ENCODE results near the gene GRID1. TPM values are rescaled to one million over a fixed set of nuclear protein-coding genes. Genes with fewer than 3 reads are reported as not detected.

GRID1 gene
- total and polyA plus RNA-seq, 5 donors = 0.06 to 1.8 (median 0.29) TPM

DNA sequence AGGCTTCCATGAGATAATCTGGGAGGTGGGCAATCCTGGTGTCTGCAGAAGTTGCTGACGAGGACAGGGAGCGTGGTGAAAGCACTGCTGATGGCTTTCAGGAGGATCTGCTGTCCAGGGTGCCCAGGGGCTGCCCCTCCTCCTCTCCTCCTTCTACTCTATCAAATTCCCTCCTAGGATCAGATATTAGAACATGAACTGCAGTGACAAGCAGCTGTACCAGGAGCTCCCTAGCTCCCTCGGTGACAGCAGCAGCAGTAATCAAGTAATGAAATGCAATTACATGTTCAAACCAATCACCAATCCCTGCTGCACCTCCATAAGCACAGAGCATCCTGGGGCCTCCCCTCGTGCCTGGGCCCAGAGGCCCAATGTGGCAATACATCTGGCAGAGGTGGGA lies 46.9 kb downstream of the GRID1 start:
- H3K27ac ChIP-seq (ENCODE audit: low read length) = no peak overlapping the region
- H3K27me3 ChIP-seq (ENCODE audit: control insufficient read depth, insufficient read depth) = no peaks in the 10 kb centered on the region
- H3K4me1 ChIP-seq (ENCODE audit: control insufficient read depth, insufficient read depth, low read length) = no peaks in the 10 kb centered on the region
- no peak for ATAC-seq
- H3K4me3 ChIP-seq (ENCODE audit: low read length) = no peak overlapping the region
- 47% methylated on average over 4 of the region's 4 CpGs for WGBS
- DNase-seq = no peak
- intact Hi-C loops (cut with DNase I) = no loop called here
- no peaks in the 10 kb centered on the region for H3K9me3 ChIP-seq (ENCODE audit: control insufficient read depth, low read length)

DNA sequence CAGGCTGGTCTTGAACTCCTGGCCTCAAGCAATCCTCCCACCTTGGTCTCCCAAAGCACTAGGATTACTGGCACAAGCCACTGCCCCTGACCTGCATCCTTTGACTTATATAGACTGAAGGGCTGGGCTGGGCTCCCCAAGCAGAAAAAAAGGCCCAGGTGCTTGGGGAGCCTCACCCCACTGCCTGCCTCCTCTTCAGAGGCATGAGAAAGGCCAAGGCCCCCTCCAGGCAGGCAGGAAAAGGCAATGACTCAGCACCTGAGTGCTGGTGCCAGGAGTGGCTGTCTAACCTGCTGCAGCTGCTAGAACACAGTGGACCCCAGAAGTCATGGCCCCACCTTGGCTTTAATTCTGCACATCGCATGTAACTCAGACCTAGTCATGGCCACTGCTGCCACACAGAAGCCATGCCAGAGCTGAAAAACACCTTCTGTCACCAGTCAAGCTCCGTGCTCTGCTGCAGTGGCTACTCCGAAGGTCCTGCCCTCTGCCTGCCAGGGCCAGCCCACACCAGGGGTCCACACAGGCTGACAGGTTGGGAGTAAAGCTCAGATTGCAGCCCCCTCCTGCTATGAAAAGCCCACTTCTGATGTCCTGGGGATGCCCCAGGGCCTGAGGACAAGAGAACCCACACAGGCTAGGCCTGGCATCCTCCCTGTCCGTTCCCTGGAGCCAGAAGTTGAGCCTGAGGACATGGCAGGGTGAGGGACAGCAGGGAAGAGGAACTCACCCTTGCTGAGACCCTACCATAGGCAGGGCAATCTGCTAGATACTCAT lies 48.5 kb downstream of the GRID1 start:
- intact Hi-C loops (cut with DNase I) = no loop called here
- WGBS = 82% methylated on average over 4 of the region's 4 CpGs

DNA sequence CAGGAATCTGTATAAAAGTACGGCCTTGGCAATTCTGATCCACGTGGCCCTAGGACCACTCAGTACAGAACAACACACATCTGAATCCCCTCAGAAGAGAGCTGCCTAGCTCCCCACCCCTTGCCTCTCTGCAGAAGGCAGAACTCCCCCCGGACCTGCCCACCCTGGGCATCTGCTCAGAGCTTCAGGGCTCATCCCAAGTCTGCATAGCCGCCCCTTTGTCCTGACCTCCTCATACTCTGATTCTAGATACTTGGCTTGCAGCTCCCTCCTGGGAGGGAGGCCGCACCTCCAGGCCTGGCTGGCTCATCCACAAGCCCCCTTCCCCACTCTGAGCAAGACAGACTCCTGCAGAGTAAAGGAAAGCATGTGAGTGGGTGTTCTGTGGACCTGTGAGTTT lies 49.6 kb downstream of the GRID1 start:
- DNase-seq (no peak), ATAC-seq (no peak)
- Histone ChIP-seq H3K9me3 (ENCODE audit: control insufficient read depth, low read length) (no peaks in the 10 kb centered on the region), H3K4me3 (ENCODE audit: low read length) (no peak overlapping the region), H3K4me1 (ENCODE audit: control insufficient read depth, insufficient read depth, low read length) (no peaks in the 10 kb centered on the region), H3K27me3 (ENCODE audit: control insufficient read depth, insufficient read depth) (no peaks in the 10 kb centered on the region), H3K27ac (ENCODE audit: low read length) (no peak overlapping the region)
- intact Hi-C loops (cut with DNase I) = no loop called here
- WGBS = 75% methylated on average over 5 of the region's 5 CpGs

More for the DNA sequence above, 48.5 kb downstream of the GRID1 start:
- DNase-seq (no peak), ATAC-seq (no peak)
- H3K4me1 ChIP-seq (ENCODE audit: control insufficient read depth, insufficient read depth, low read length) = no peaks in the 10 kb centered on the region
- no peak overlapping the region for H3K27ac ChIP-seq (ENCODE audit: low read length)
- no peaks in the 10 kb centered on the region for H3K27me3 ChIP-seq (ENCODE audit: control insufficient read depth, insufficient read depth)
- H3K9me3 ChIP-seq (ENCODE audit: control insufficient read depth, low read length) = no peaks in the 10 kb centered on the region
- no peak overlapping the region for H3K4me3 ChIP-seq (ENCODE audit: low read length)

DNA sequence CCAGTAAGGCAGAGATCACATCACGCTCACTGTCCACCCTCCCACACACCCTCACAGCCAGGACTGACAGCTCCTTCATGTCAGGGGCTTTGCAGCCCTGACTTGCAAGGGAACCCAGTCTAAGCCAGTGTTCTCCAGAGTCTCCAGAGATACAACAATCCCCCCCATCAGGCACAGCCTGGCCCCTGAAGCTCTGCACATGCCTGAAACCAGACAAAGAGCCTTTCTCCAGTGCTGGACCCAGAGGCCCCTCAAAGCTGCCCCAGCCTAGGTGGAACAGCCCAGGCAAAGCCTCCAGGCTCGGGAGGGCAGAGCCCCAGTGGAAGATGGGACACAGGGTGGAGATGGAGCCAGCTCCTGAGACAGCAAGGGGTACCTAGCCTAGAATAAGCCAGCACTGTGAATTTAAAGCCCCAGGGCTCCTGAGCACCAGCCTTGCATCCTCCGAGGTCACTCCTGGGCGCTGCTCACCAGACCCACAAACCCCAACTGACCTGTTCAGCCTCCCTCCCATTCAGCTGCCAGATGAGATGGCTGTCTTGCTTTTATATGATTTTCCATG lies 50.2 kb downstream of the GRID1 start:
- Histone ChIP-seq H3K9me3 (ENCODE audit: control insufficient read depth, low read length) (no peaks in the 10 kb centered on the region), H3K4me1 (ENCODE audit: control insufficient read depth, insufficient read depth, low read length) (no peaks in the 10 kb centered on the region), H3K4me3 (ENCODE audit: low read length) (no peak overlapping the region), H3K27ac (ENCODE audit: low read length) (no peak overlapping the region), H3K27me3 (ENCODE audit: control insufficient read depth, insufficient read depth) (no peaks in the 10 kb centered on the region)
- intact Hi-C loops (cut with DNase I) = no loop called here
- ATAC-seq (no peak), DNase-seq (no peak)
- 75% methylated on average over 4 of the region's 4 CpGs for WGBS

DNA sequence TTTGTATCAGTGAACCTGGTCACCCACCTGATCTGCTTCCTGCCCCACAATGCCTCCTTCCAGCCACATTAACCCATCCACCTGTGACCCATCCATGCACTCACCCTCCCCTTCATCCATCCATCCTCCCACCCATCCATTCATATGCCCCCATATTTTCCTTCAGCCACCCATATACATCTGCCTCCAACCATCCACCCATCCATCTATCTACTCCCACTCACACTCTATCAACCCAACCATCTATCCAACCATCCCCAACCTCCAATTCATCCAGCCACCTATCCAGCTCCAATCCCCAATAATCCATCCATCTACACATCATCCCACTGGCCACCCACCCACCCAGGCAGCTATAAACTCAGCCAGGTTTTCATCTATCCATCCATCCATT lies 51.0 kb downstream of the GRID1 start:
- Histone ChIP-seq H3K27ac (ENCODE audit: low read length) (no peak overlapping the region), H3K27me3 (ENCODE audit: control insufficient read depth, insufficient read depth) (no peaks in the 10 kb centered on the region), H3K4me1 (ENCODE audit: control insufficient read depth, insufficient read depth, low read length) (no peaks in the 10 kb centered on the region), H3K4me3 (ENCODE audit: low read length) (no peak overlapping the region), H3K9me3 (ENCODE audit: control insufficient read depth, low read length) (no peaks in the 10 kb centered on the region)
- intact Hi-C loops (cut with DNase I) = no loop called here
- DNase-seq (no peak), ATAC-seq (no peak)

DNA sequence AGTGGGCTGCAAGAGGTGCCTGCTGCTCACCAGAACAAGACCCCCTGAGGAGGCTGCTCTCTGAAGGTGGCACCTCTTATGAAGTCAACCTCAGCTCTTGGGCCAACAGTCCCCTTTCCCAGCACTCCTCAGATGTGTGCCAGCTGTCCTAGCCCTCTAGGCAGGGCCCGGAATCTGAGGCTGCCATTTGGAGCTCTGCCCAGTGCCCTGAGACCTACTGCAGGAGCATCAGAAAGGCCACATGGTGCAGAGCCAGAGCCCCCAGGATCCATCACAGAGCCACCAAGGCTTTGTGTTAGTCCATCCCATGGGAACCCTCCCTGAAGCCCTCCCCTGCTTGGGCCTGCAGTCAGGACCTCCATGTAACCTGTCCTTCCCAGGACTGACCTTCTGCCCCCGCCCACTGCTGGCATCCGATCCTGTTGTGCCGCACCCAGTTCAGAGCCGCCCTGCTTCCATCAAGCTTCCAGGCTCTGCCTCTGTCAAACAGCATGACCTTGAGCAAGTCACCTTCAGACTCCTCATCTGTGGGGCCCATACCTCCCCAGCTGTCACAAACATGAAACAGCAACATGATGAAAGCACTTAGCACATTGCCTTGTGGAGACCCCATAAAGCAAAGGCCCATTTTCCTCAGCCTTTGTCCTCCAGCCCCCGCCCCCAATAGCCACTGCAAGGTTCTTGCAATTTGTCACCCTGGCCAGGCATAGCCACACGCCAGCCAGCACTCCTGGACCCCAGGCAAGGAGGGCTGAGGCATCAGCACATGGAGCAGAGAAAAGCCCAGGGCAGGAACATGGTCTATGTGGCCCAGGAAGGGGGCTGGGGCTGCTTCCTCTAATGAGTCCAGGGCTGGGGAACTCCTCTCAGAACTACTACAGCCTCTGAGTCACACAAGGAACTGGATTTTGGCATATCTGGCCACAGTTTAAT lies 51.7 kb downstream of the GRID1 start:
- DNase-seq (no peak), ATAC-seq (no peak)
- no peak overlapping the region for H3K27ac ChIP-seq (ENCODE audit: low read length)
- no peaks in the 10 kb centered on the region for H3K9me3 ChIP-seq (ENCODE audit: control insufficient read depth, low read length)
- intact Hi-C loops (cut with DNase I) = no loop called here
- H3K4me1 ChIP-seq (ENCODE audit: control insufficient read depth, insufficient read depth, low read length) = no peaks in the 10 kb centered on the region
- 72% methylated on average over 7 of the region's 7 CpGs for WGBS
- H3K27me3 ChIP-seq (ENCODE audit: control insufficient read depth, insufficient read depth) = no peaks in the 10 kb centered on the region
- H3K4me3 ChIP-seq (ENCODE audit: low read length) = no peak overlapping the region

DNA sequence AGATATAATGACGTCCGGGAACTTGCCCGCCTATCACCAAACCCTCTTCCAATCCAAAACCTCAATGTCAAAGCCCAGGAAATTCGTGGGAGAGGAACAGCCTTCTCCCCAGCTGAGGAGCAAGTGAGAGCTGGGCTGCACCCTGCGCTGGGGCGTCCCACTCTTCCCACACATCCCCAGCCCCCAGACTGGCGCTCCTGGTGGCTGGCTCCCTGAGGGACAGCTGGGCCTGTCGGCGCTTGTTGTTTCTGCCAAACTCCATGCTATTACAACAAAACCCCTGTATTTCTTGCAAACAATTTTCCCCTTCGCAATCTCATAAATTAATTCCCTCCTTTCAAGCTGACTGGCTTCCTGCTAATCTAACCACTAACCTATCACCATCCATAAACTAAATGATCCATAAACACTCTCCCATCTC lies 53.0 kb downstream of the GRID1 start:
- ATAC-seq = no peak
- no peak overlapping the region for H3K27ac ChIP-seq (ENCODE audit: low read length)
- no peaks in the 10 kb centered on the region for H3K9me3 ChIP-seq (ENCODE audit: control insufficient read depth, low read length)
- intact Hi-C loops (cut with DNase I) = no loop called here
- H3K27me3 ChIP-seq (ENCODE audit: control insufficient read depth, insufficient read depth) = no peaks in the 10 kb centered on the region
- 70% methylated on average over 10 of the region's 10 CpGs for WGBS
- no peak for DNase-seq
- H3K4me3 ChIP-seq (ENCODE audit: low read length) = no peak overlapping the region
- H3K4me1 ChIP-seq (ENCODE audit: control insufficient read depth, insufficient read depth, low read length) = no peaks in the 10 kb centered on the region

DNA sequence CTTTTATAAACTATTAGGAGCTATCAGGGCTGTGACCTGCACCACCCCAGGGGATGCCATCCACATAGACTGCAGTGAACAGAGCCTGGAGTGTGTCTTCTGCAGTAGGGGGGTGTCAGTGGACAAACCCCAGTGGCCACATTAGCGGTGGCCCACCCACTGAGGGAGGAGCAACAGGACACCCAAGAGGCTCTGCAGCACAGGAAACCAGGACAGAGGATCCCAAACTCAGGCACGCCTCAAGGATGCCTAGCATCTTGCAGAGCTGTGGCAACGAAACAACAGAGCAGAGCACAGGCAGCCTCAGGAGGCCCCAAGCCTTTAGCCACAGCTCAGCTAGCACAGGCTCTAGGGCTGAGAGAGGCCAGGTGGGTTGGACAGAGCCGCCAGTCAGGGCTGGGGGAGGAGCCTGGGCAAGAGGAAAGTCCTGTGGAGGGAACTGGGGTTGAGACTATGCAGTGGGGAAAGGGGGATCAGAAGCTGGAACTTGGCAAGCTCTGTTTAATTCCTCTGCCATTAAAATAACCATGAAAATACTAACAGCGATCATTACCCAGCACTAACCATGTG lies 53.8 kb downstream of the GRID1 start:
- DNase-seq (no peak), ATAC-seq (no peak)
- Histone ChIP-seq H3K27me3 (ENCODE audit: control insufficient read depth, insufficient read depth) (no peaks in the 10 kb centered on the region), H3K27ac (ENCODE audit: low read length) (no peak overlapping the region), H3K9me3 (ENCODE audit: control insufficient read depth, low read length) (no peaks in the 10 kb centered on the region), H3K4me3 (ENCODE audit: low read length) (no peak overlapping the region), H3K4me1 (ENCODE audit: control insufficient read depth, insufficient read depth, low read length) (no peaks in the 10 kb centered on the region)
- intact Hi-C loops (cut with DNase I) = no loop called here
- WGBS = 64% methylated on average over 5 of the region's 5 CpGs

DNA sequence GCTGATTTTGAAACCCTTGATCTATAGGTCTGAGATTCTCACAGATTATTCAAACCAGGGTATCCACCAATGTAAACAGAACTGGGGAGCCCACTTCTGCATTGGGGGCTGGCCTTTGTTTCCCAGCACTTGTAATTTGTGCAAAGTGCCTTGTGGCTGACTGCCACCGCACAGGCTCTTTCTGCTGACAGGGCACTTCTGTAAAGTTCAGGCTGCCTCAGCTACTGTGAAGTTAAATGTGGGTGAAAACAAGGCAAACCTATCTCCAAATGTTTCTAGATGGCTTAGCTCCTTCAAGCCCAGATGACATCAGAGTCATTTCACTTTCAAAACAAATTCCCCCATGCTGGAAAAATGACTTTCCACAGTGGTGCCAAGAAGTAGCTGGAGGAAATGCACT lies 54.7 kb downstream of the GRID1 start:
- no peak overlapping the region for H3K4me3 ChIP-seq (ENCODE audit: low read length)
- no peak for ATAC-seq
- no peaks in the 10 kb centered on the region for H3K9me3 ChIP-seq (ENCODE audit: control insufficient read depth, low read length)
- no peaks in the 10 kb centered on the region for H3K4me1 ChIP-seq (ENCODE audit: control insufficient read depth, insufficient read depth, low read length)
- no peak for DNase-seq
- no peaks in the 10 kb centered on the region for H3K27me3 ChIP-seq (ENCODE audit: control insufficient read depth, insufficient read depth)
- 4% methylated on average over 1 of the region's 1 CpG for WGBS
- intact Hi-C loops (cut with DNase I) = no loop called here
- H3K27ac ChIP-seq (ENCODE audit: low read length) = no peak overlapping the region

DNA sequence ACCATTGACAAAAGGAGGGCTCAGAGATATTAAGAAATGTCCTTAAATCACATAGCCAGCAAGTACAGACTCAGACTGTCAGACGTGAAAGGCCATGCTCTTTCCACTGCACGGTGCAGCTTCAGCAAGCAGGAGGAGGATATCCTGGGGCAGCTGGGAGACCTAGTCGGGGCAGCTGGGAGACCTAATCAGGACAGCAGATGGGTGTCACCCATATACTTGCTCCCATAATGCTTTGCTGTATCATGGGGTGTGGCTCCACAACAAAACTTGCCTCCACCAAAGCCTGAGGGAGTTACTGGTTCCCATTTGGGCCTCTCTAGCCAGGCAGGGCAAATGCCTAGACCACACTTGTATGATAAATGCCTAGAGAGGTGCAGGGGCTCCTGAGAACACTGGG lies 55.4 kb downstream of the GRID1 start:
- no peaks in the 10 kb centered on the region for H3K27me3 ChIP-seq (ENCODE audit: control insufficient read depth, insufficient read depth)
- no peak for DNase-seq
- H3K27ac ChIP-seq (ENCODE audit: low read length) = no peak overlapping the region
- no peaks in the 10 kb centered on the region for H3K9me3 ChIP-seq (ENCODE audit: control insufficient read depth, low read length)
- 68% methylated on average over 3 of the region's 3 CpGs for WGBS
- intact Hi-C loops (cut with DNase I) = no loop called here
- no peak overlapping the region for H3K4me3 ChIP-seq (ENCODE audit: low read length)
- ATAC-seq = no peak
- H3K4me1 ChIP-seq (ENCODE audit: control insufficient read depth, insufficient read depth, low read length) = no peaks in the 10 kb centered on the region

DNA sequence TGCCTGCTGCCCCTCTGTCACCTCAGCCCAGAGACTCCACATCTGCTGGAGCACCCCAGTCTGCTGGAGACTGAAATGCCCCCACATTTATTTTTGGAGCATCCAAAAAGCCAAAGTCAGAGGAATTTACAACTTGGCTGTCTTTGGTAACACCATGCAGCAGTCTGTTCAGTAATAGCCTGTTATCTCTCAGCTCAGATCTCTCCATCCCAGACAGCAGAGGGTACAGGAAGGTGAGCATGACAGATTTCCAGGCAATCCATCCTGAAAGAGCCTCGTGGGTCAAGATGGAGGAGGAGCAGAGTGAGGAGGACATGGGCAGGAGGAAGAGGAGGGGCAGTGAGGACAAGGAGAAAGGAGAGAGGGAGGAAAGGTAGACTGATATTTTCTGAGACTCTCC lies 55.9 kb downstream of the GRID1 start:
- no peak overlapping the region for H3K4me3 ChIP-seq (ENCODE audit: low read length)
- intact Hi-C loops (cut with DNase I) = no loop called here
- DNase-seq (no peak), ATAC-seq (no peak)
- H3K27ac ChIP-seq (ENCODE audit: low read length) = no peak overlapping the region
- 20% methylated on average over 1 of the region's 1 CpG for WGBS
- no peaks in the 10 kb centered on the region for H3K9me3 ChIP-seq (ENCODE audit: control insufficient read depth, low read length)
- H3K27me3 ChIP-seq (ENCODE audit: control insufficient read depth, insufficient read depth) = no peaks in the 10 kb centered on the region
- H3K4me1 ChIP-seq (ENCODE audit: control insufficient read depth, insufficient read depth, low read length) = no peaks in the 10 kb centered on the region
